M059J (cell line): ENCODE results near the gene OSBPL1A. TPM values are rescaled to one million over a fixed set of nuclear protein-coding genes. Genes with fewer than 3 reads are reported as not detected.
"Not testable (repeated sequence)": the region's sequence is repeated elsewhere in the genome, so short reads cannot be mapped to it uniquely, and the experiment has no call there.

ENCODE experiments used
- DNase-seq: peaks from one replicate; pipeline ENCODE4 v3.0.0-alpha.2; 2012; ENCODE audit warnings: low read depth
- total RNA-seq: library from RNA; depleted of rRNA; stranded (reverse); fragments of >200 nt; shearing (Covaris generic); gene quantifications from 2 replicates; pipeline ENCODE4 v1.2.3, GENCODE V29; 2014

OSBPL1A gene
- total RNA-seq, 1 experiment from 2014 or later, result 26.4 TPM

- DNase-seq, result peak; percentile 75
These were observed 412 bp downstream of the OSBPL1A start for GRCh38 chr18:24397131-24397693.

- DNase-seq, result no peak
These were observed 1.5 kb downstream of the OSBPL1A start for GRCh38 chr18:24396082-24396633.

GRCh38 chr18:24395049-24395795 lies 2.4 kb downstream of the OSBPL1A start:
- DNase-seq, result peak; percentile 14

- no peak for DNase-seq
These were observed 8.7 kb downstream of the OSBPL1A start for GRCh38 chr18:24388957-24389356.

GRCh38 chr18:24386681-24387080 lies 10.9 kb downstream of the OSBPL1A start:
- no peak for DNase-seq

GRCh38 chr18:24381126-24381525 lies 16.5 kb downstream of the OSBPL1A start:
- no peak for DNase-seq

GRCh38 chr18:24380163-24380747 lies 17.4 kb downstream of the OSBPL1A start:
- no peak for DNase-seq

GRCh38 chr18:24378598-24378997 lies 19.0 kb downstream of the OSBPL1A start:
- DNase-seq, result no peak

- DNase-seq, result not testable (repeated sequence)
These were observed 21.1 kb downstream of the OSBPL1A start for GRCh38 chr18:24376531-24376930.

- DNase-seq, result no peak
These were observed 24.3 kb downstream of the OSBPL1A start for GRCh38 chr18:24373328-24373727.

GRCh38 chr18:24372279-24372872 lies 25.2 kb downstream of the OSBPL1A start:
- no peak for DNase-seq

- DNase-seq, result no peak
These were observed 27.5 kb downstream of the OSBPL1A start for GRCh38 chr18:24370120-24370519.

- no peak for DNase-seq
These were observed 28.2 kb downstream of the OSBPL1A start for GRCh38 chr18:24369426-24369825.

GRCh38 chr18:24368749-24369148 lies 28.9 kb downstream of the OSBPL1A start:
- no peak for DNase-seq

- no peak for DNase-seq
These were observed 31.3 kb downstream of the OSBPL1A start for GRCh38 chr18:24366328-24366727.

- DNase-seq, result no peak
These were observed 33.4 kb downstream of the OSBPL1A start for GRCh38 chr18:24364177-24364576.

GRCh38 chr18:24362757-24363156 lies 34.9 kb downstream of the OSBPL1A start:
- DNase-seq, result no peak

- peak; percentile 69 for DNase-seq
These were observed 37.7 kb downstream of the OSBPL1A start for GRCh38 chr18:24359787-24360530.

- DNase-seq, result no peak
These were observed 43.3 kb downstream of the OSBPL1A start for GRCh38 chr18:24354278-24354677.

GRCh38 chr18:24346254-24346653 lies 51.4 kb downstream of the OSBPL1A start:
- DNase-seq, result no peak

GRCh38 chr18:24344509-24344908 lies 53.1 kb downstream of the OSBPL1A start:
- DNase-seq, result no peak

GRCh38 chr18:24342347-24342746 lies 55.3 kb downstream of the OSBPL1A start:
- DNase-seq, result no peak
